GM19193 (cell line): ENCODE measurements around the gene LYPD6B.

Experiments used
- POLR2A ChIP-seq: IDR thresholded peaks from 4 replicates; pipeline ENCODE4 v1.6.1; 2011; ENCODE audit not compliant: insufficient read depth, insufficient read length; ENCODE audit errors: extremely low read depth

LYPD6B gene

DNA sequence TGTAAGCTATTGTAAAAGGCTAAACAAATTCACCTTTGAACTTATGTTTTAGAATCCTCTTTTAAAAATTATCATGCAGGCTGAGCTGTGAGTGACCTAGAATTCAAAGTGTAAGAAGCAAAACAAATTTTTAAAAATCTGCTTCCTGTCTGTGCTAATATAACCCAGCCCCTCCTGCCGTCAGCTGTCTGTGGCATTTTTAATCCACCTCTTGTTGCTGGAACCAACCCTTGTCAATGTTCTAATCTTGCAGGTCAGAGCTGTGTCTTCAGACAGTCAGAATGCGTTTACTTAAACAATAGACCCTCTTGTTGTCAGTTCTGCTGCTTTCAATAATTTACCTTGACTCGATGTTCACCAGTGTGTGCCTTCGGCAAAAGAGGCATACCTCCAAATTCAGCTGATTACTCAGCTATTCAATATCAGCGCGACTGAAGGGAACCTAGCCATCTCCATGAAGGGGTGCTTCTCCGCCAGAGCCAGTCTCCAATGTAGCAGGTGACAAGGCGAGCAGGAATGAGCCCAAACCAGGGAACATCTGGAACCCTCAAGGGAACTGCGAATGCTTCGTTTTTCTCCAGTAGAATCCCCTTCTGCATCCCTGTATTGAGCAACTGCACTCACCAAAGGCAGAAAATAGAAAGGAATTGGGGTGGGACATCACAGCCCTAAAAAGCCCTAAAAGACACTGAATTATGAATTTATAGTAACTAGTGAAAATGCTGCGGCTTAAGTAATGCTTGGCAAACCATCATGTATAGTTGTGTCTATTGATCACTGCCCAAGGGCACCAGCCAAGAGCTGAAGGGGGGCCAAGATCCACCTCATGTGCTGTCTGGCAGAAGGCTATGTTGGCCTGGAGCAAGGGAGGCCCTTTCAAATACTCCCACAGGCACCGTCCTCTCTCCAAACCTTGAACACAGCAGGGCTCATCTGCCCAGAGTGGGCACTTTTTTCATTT lies 62.5 kb downstream of the LYPD6B start:
- no peak for TF ChIP-seq POLR2A

DNA sequence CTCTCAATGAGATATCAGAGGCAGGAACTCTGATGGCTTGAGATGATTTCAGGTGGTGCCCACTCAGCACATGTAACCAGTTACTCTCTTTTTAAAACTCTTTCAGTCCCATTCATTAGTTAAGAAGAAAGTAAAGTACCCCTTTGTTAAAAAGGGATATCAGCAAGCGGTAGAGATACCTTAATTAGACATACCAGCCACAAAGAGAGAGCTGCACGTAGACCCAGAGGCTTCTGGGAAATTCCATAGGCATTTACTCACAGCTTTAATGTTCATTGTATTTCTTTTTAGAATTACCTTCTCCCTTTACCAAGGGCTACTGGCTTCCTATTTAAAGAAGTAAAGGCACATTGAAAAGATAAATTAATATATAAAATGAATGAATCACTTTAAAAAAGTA lies 63.3 kb downstream of the LYPD6B start:
- TF ChIP-seq POLR2A = no peak

DNA sequence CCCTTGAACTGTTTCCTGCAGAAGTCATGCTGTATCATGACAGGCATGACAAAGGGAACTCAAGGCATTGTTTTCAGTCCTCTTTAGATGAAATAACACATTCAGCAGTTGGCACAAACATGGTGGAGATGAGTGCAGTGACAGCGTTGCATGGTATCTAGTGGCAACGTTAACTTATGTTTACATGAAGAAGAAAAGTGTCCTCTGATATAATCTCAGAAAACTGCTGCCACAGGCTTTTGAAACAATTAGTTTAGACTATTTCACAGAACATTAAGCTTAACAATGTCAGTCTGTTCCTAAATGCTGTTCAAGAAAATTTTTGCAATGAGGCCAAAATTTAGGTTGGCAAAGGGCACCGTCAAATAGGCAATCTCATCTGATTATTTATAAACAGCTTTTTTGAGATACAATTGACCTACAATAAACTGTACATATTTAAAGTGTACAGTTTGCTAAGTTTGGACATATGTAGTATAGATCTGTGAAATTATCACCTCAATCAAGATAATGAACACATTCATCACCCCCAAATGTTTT lies 64.7 kb downstream of the LYPD6B start:
- no peak for TF ChIP-seq POLR2A

DNA sequence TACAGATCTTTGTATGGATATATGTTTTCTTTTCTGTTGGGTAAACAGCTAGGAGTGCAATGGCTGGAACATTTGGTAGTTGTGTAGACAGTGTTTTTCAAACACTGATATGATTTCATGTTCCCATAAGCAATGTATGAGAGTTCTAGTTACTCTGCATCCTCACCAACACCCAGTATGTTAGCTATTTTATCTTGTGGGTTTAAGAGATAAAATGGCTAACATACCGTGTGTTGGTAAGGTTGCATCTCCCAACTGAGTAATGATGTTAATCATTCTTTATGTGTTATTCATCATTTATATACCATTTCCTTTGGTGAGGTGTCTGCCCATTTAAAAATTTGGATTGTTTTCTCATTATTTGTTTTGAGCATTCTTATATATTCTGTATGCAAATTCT lies 65.7 kb downstream of the LYPD6B start:
- no peak for TF ChIP-seq POLR2A

DNA sequence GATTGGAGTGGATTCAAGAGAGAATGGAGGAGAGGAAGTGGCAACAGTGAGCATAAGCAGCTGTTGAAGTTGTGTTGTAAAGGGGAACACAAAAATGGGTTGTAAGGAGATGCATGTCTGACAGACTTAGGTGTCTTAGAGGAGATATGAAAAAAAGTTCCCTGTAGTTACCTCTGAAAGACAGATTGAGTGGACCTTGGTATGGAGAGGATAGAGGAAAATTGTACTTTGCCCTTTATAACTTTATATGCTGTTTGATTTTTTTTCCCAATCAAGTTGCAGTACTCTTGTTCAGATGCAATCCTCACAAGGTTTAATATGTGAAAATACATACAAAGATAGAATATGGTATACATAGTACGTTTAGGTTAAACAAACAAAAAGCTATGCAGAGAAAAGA lies 73.6 kb downstream of the LYPD6B start:
- TF ChIP-seq POLR2A = no peak

DNA sequence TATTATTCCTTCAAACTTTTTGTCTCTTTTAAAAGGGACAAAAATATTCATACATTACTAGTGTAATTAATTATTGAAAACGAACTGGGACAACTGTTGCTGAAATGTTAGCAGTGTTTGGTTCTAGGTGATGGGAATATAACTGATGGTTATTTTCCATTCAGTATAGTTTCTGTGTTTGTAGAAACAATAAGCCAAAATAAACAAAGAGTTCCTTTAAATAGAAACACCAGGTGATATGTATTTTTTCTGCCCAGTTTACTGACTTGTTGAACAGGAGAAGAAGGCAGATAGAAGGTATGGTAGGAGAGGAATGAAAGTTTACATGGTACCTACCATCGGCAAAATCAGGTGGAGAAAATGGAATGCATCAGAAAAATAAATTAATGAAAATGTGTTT lies 74.2 kb downstream of the LYPD6B start:
- no peak for TF ChIP-seq POLR2A

DNA sequence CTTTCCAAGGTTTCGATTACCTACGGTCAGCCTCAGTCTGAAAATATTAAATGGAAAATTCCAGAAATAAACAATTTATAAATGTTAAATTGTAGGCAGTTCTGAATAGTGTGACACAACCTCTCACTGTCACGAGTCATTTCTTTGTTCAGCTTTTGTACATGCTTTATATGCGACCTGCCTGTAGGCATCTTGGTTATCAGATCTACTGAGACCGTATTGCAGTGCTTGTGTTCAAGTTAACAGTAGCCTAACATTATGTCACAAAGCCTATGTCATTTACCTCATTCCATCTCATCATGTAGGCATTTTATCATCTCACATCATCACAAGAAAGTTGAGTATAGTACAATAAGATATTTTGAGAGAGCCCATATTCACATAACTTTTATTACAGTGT lies 77.3 kb downstream of the LYPD6B start:
- TF ChIP-seq POLR2A = no peak

DNA sequence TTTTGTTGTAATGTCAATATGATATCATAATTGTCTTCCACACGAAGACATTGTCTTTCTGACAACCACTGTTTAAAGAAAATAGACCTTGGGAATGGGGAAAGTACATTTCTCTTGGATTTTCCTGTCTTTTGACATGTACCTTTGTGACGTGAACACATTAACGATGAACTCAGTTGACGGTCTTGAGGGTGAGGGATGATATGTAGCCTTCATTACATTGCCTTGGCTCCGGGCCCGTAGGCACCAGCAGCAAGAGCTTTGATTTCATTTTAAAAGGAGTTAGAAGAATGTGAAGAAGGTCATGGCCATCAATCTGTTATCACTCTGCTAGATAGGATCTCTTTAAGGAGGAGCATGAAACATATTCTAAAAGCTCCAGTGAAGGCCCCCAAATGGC lies 80.9 kb downstream of the LYPD6B start:
- TF ChIP-seq POLR2A = no peak

DNA sequence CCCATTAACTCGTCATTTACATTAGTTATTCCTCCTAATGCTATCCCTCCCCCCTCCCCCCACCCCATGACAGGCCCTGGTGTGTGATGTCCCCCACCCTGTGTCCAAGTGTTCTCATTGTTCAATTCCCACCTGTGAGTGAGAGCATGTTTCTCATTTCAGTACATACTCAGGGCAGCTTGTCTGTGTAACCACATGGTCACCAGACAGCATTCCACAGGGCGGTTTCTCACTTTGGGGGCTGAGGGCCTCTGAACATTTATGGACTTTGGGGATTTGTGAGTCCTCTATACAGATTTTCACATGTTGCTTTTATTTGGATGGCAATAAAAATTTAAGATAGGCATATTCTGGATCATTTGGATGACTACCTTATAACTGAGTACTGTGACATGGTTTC lies 84.0 kb downstream of the LYPD6B start:
- no peak for TF ChIP-seq POLR2A

DNA sequence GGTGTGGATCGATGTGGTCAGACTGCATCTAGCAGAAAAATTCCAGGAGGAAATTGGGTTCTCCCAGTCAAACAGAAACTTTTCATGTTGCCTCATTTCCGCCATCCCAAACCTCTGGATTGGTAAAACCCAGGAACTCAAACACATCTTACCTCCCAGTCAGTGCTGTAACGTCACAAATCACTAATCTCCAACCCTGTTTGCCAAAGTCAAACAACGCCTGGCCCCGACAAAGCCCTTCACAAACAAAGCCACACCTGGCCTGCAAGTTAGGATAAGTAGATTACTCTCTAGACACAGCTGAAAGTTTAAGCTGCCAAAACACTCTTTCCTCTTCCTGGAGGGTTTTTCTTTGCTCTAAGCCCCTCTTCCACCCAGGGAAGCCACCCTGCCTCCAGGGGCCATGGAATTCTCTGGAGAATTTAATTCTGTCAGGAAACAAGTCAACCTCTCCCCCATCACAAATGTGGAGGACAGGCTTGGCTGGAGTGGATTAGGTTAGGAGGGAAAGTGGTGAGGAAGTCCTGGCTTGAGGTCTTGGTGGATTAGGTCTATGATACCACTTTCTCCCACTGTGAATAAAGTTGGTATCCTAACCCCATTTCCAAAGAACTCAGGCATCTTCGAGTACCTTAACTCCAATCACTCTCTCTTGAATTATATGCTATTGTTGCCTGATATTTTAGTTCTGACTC lies 86.7 kb downstream of the LYPD6B start:
- no peak for TF ChIP-seq POLR2A

DNA sequence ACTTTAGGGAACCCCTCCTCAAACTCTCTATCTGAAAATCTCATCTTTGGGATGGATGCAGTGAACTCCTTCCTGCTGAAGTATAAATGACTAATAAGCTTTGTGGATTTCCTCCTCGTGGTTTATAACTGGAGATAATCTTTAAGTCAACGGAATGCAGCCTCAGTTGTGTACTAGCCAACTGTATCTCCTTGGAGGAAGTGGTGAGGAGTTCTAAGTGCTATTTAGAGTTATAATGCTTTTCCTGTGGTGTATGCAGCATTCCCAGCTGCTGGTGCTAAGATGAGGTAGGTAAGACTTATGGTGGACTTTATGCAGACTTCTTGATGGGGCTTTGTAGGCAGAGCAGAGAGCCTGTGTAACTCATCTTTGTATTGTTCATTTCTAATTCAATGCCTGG lies 90.9 kb downstream of the LYPD6B start:
- TF ChIP-seq POLR2A = no peak

DNA sequence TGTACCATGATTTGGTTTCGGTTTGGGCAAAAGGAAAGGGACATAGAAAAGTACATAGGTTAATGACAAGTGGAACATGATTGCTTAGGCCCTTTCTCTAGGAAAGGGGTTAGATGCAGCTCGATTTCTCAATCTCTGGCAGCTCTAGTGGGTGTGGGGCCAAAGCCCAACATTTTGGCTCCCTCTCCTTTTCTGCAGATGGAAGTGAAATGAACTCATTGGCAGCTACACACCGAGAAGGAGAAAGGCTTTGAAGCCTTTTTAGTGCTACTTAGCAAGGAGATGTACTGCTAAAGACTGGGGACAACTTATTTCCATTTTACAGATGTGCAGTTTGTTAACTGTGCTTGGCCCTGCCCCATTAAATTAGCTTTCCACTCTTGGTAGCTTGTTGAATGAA lies 93.8 kb downstream of the LYPD6B start:
- no peak for TF ChIP-seq POLR2A

DNA sequence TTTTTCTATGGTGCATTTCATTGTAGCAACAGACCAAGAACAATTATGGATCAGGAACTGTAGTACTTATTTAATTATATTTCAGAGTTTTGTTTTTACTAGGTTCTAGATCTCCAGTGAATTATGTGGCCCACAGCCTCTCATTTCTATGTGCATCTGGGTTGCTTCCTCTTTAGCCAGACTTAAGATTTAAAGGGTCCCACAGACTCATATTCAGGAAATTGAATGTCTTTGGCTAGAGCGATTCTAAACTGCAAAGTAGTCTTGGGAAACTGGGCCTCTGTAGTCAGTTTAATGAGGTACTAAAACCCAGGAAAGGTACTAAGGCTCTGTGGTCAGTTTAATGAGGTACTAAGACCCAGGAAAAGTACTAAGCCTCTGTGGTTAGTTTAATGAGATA lies 94.4 kb downstream of the LYPD6B start:
- TF ChIP-seq POLR2A = no peak

DNA sequence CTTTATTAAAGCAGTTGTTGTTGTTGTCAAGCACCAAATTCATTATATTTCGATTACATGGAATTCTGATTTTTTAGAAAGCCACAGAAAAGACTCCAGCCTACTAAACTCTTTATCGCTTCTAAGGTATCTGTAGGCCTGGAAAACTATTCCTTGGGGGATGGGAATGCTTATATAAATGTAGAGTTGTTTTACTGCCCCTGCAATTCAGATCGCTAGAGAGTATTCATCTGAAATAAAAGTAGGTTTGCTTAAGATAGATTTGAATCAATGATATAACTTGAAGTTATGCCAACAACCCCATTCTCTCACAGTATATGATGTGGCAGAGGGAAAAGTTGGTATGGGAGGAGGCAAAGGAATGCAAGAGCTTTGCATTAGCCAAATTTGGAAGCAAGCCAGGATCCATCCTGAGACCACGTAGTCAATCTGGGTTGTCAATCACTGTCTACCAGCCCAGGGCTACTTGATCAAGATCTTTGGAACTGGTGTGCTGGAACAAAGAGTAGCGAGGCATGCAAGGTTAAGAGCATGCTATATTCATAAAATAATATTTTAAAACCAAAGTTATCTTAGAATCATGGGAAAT lies 95.9 kb downstream of the LYPD6B start:
- TF ChIP-seq POLR2A = no peak

DNA sequence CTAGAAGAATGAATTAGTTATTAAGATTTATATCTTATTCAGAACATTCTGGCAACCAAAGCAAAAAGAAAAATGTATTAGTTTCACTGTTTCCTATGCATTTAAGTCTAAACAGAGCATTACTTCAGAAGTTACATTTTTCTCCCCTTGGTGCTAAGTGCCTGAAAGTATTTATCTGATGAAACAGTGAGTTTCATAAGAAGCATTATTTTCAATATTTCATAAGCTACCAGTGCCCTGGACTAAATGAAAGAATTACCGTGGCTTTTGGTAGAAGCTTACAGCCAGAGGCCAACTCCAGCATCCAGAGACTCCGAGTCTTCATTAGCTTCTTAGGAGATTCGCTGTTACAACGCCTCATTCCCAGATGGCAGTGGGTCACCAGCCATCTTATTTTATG lies 97.6 kb downstream of the LYPD6B start:
- TF ChIP-seq POLR2A = no peak
